ENCODE data around the gene CDC42BPB. TPM values are rescaled to one million over a fixed set of nuclear protein-coding genes. Genes with fewer than 3 reads are reported as not detected.

The CDC42BPB gene
- total and polyA plus RNA-seq, 2 experiments from 2014 or later, result 13.0 to 106 TPM

GRCh38 chr14:102935756-102936155, 121.6 kb downstream of the CDC42BPB start:
- H4K20me1 ChIP-seq (ENCODE audit: insufficient read depth), result no peaks in the 10 kb centered on the region

GRCh38 chr14:102933618-102934231, 123.6 kb downstream of the CDC42BPB start:
- no peaks in the 10 kb centered on the region for H3K9me2 ChIP-seq (ENCODE audit: insufficient read depth)
- H3K36me3 ChIP-seq (ENCODE audit: low read depth), result peaks cover 11% of the 10 kb centered on the region; the same call in 1 of the 2 replicates
- in situ Hi-C loops (cut with MboI), result no loop called here
- no peaks in the 10 kb centered on the region for H3F3A ChIP-seq (ENCODE audit: insufficient read depth)
- no peaks in the 10 kb centered on the region for H4K20me1 ChIP-seq (ENCODE audit: insufficient read depth)
- H3K4me1 ChIP-seq (ENCODE audit: insufficient read depth), result no peaks in the 10 kb centered on the region
- H2AFZ ChIP-seq, result no peak overlapping the region
- no peaks in the 10 kb centered on the region for H3K79me2 ChIP-seq (ENCODE audit: insufficient read depth)
- H3K9ac ChIP-seq, result no peak overlapping the region
- no peak for DNase-seq
- H3K4me3 ChIP-seq, result no peak overlapping the region
- no peaks in the 10 kb centered on the region for H3K9me3 ChIP-seq (ENCODE audit: low read depth)
- H3K4me2 ChIP-seq (ENCODE audit: unreplicated experiment), result no peak overlapping the region
- peaks cover 11% of the 10 kb centered on the region for H3K27me3 ChIP-seq (replicated peaks; ENCODE audit: insufficient read depth)
- no peak overlapping the region for H3K27ac ChIP-seq
- TF ChIP-seq EZH2phosphoT487 (IDR thresholded peaks at IDR 0.05; ENCODE audit: insufficient read depth, low read depth) (no peak), EZH2 (IDR thresholded peaks at IDR 0.05; ENCODE audit: insufficient read depth, poor library complexity, severe bottlenecking) (no peak)
- 95 to 96% methylated on average over 19 to 20 of the region's 20 CpGs for WGBS, 2 experiments (ENCODE audit: low coverage in 1 of 2, low lambda C conversion rate in 2 of 2, missing lambda C conversion rate in 2 of 2)

More at GRCh38 chr14:102935756-102936155, 121.6 kb downstream of the CDC42BPB start:
- H3K9ac ChIP-seq, result no peak overlapping the region
- H3K79me2 ChIP-seq (ENCODE audit: insufficient read depth), result no peaks in the 10 kb centered on the region
- H3K9me2 ChIP-seq (ENCODE audit: insufficient read depth), result no peaks in the 10 kb centered on the region
- H3K4me2 ChIP-seq (ENCODE audit: unreplicated experiment), result no peak overlapping the region
- no peaks in the 10 kb centered on the region for H3F3A ChIP-seq (ENCODE audit: insufficient read depth)
- no peak for TF ChIP-seq EZH2 (IDR thresholded peaks at IDR 0.05; ENCODE audit: insufficient read depth, poor library complexity, severe bottlenecking)
- no peak for TF ChIP-seq EZH2phosphoT487 (IDR thresholded peaks at IDR 0.05; ENCODE audit: insufficient read depth, low read depth)
- H3K9me3 ChIP-seq (ENCODE audit: low read depth), result no peaks in the 10 kb centered on the region
- peaks cover 17% of the 10 kb centered on the region; the same call in 1 of the 2 replicates for H3K36me3 ChIP-seq (ENCODE audit: low read depth)
- DNase-seq, result no peak
- no peak overlapping the region for H3K27ac ChIP-seq
- no peak overlapping the region for H2AFZ ChIP-seq
- H3K4me1 ChIP-seq (ENCODE audit: insufficient read depth), result no peaks in the 10 kb centered on the region
- 71 to 80% methylated on average over 4 of the region's 4 CpGs for WGBS, 2 experiments (ENCODE audit: low coverage in 1 of 2, low lambda C conversion rate in 2 of 2, missing lambda C conversion rate in 2 of 2)
- H3K27me3 ChIP-seq (replicated peaks; ENCODE audit: insufficient read depth), result no peaks in the 10 kb centered on the region; the same call in 1 of the 2 replicates
- no peak overlapping the region for H3K4me3 ChIP-seq
- in situ Hi-C loops (cut with MboI), result no loop called here

- Histone ChIP-seq H3K27me3 (replicated peaks; ENCODE audit: insufficient read depth) (peaks cover 11% of the 10 kb centered on the region), H3K9me2 (ENCODE audit: insufficient read depth) (no peaks in the 10 kb centered on the region), H4K20me1 (ENCODE audit: insufficient read depth) (no peaks in the 10 kb centered on the region), H3F3A (ENCODE audit: insufficient read depth) (no peaks in the 10 kb centered on the region), H3K4me2 (ENCODE audit: unreplicated experiment) (no peak overlapping the region), H3K9me3 (ENCODE audit: low read depth) (no peaks in the 10 kb centered on the region), H3K9ac (no peak overlapping the region), H3K79me2 (ENCODE audit: insufficient read depth) (no peaks in the 10 kb centered on the region), H3K36me3 (ENCODE audit: low read depth) (peaks cover 11% of the 10 kb centered on the region; the same call in 1 of the 2 replicates), H3K4me3 (no peak overlapping the region), H2AFZ (no peak overlapping the region), H3K27ac (no peak overlapping the region), H3K4me1 (ENCODE audit: insufficient read depth) (no peaks in the 10 kb centered on the region)
- no peak for DNase-seq
- TF ChIP-seq EZH2phosphoT487 (IDR thresholded peaks at IDR 0.05; ENCODE audit: insufficient read depth, low read depth) (no peak), EZH2 (IDR thresholded peaks at IDR 0.05; ENCODE audit: insufficient read depth, poor library complexity, severe bottlenecking) (no peak)
- in situ Hi-C loops (cut with MboI), result no loop called here
- WGBS, 2 experiments (ENCODE audit: low coverage in 1 of 2, low lambda C conversion rate in 2 of 2, missing lambda C conversion rate in 2 of 2), result 95 to 96% methylated on average over 25 to 26 of the region's 26 CpGs
Measured at GRCh38 chr14:102932484-102933248, 124.7 kb downstream of the CDC42BPB start.

DNA sequence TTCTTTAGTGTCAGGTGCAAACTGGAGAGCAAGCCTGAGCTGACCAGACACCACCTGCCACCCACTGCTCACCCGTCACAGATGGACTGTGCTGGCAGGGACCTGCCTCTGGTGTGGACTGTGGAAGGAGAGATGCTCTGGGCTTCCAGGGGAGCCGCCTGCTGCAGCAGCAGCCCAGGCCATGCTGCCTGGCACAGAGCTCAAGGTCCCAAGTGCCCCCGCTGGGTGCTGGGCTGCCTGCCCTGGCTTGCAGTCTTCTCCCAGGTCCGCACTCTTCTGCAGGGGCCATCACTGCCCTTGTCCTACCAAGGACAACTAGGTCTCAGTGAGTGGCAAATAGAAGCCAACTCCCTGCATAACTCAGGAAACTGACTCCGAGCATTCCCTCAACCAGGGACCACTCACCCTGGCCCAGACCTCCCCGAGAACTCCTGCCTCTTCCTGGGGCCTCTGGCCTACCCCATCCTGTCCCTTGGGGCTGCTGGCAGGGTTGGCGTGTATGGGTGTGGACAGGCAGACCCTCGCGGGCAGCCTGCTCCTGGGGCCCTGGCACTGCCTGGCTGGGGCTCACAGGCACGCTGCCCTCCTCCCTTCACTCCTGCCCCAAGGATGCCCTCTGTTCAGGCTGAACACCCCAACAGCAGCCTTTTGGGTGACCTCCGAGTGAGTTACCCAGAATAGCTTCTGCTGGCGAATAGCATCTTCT, 125.6 kb downstream of the CDC42BPB start:
- Histone ChIP-seq H3K79me2 (ENCODE audit: insufficient read depth) (no peaks in the 10 kb centered on the region), H3K4me3 (no peak overlapping the region), H3K27ac (no peak overlapping the region), H3F3A (ENCODE audit: insufficient read depth) (no peaks in the 10 kb centered on the region), H3K4me2 (ENCODE audit: unreplicated experiment) (no peak overlapping the region), H3K9me3 (ENCODE audit: low read depth) (no peaks in the 10 kb centered on the region), H3K27me3 (replicated peaks; ENCODE audit: insufficient read depth) (peaks cover 11% of the 10 kb centered on the region), H3K36me3 (ENCODE audit: low read depth) (peaks cover 11% of the 10 kb centered on the region; the same call in 1 of the 2 replicates), H3K9ac (no peak overlapping the region), H2AFZ (no peak overlapping the region), H3K4me1 (ENCODE audit: insufficient read depth) (no peaks in the 10 kb centered on the region), H4K20me1 (ENCODE audit: insufficient read depth) (no peaks in the 10 kb centered on the region), H3K9me2 (ENCODE audit: insufficient read depth) (no peaks in the 10 kb centered on the region)
- DNase-seq, result no peak
- in situ Hi-C loops (cut with MboI), result no loop called here
- TF ChIP-seq EZH2 (IDR thresholded peaks at IDR 0.05; ENCODE audit: insufficient read depth, poor library complexity, severe bottlenecking), result no peak
- WGBS, 2 experiments (ENCODE audit: low coverage in 1 of 2, low lambda C conversion rate in 2 of 2, missing lambda C conversion rate in 2 of 2), result 90 to 91% methylated on average over 12 of the region's 12 CpGs

Data from GM23248 (cell line).